ENCODE data around the gene WDR81.
"Not testable (repeated sequence)": the region's sequence is repeated elsewhere in the genome, so short reads cannot be mapped to it uniquely, and the experiment has no call there.

WDR81 gene

DNA sequence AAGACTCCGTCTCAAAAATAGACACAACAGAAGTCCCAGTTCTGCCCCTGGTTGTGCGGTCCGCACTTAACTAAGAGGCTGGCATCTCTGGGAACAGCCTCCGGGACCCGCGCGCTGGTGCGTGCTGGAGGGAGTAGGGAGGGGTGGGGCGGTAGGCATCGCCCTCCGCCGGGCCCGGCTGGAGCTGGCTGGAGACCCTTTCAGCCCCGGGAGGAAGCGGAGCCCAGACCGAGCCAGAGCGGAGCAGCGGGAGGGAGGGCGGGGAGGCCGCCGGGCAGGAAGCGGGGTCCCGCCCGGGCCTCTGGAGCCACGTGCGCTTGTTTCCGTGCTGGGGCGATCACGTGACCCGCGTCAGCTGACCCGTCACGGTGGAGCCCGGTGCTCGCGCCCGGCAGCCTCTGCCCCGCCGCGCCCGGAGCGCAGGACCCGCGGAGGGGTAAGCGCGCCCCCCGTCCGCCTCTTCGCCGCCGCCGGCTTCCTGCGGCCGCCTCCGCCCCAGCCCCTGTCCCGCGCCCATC lies at the start of gene WDR81:
Gene WDR81, plus strand, starts transcription at position 354 of the 518 bp plus-strand sequence. CDS start 256 bp downstream, outside the sequence.
- peak; percentile 25 for DNase-seq (ENCODE audit: low read depth)
- TF ChIP-seq, protein P1, sequence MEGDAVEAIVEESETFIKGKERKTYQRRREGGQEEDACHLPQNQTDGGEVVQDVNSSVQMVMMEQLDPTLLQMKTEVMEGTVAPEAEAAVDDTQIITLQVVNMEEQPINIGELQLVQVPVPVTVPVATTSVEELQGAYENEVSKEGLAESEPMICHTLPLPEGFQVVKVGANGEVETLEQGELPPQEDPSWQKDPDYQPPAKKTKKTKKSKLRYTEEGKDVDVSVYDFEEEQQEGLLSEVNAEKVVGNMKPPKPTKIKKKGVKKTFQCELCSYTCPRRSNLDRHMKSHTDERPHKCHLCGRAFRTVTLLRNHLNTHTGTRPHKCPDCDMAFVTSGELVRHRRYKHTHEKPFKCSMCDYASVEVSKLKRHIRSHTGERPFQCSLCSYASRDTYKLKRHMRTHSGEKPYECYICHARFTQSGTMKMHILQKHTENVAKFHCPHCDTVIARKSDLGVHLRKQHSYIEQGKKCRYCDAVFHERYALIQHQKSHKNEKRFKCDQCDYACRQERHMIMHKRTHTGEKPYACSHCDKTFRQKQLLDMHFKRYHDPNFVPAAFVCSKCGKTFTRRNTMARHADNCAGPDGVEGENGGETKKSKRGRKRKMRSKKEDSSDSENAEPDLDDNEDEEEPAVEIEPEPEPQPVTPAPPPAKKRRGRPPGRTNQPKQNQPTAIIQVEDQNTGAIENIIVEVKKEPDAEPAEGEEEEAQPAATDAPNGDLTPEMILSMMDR (IDR thresholded peaks at IDR 0.05; ENCODE audit: control insufficient read depth, insufficient read depth, low read depth, low read length, missing control alignments): no peak
- peak within 1 kb of the TSS; percentile 58 for H3K4me3 ChIP-seq (ENCODE audit: control insufficient read depth, low read depth, low read length)

DNA sequence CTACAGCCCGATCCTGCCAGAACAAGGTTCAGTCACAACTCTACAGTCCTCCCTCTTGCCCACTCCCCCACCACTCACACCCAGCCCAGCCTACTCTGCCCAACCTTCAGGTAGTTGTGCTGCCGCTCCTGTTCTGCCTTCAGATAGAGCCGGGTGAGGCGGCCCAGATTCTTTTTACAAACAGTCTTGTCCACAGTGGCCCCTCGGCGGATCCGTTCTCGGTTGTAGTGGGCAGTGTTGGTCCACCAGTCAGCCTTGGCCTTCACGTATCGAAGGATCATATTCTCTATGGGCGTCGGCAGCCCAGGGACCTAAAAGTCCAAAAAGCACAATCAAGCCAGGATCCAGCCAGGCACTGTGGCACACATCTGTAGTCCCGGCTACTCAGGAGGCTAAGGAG lies 48.1 kb upstream of the WDR81 start:
- TF ChIP-seq, protein P1 (IDR thresholded peaks at IDR 0.05; ENCODE audit: control insufficient read depth, insufficient read depth, low read depth, low read length, missing control alignments): no peak
- DNase-seq (ENCODE audit: low read depth): no peak
- H3K4me3 ChIP-seq (ENCODE audit: control insufficient read depth, low read depth, low read length): no peak overlapping the region

DNA sequence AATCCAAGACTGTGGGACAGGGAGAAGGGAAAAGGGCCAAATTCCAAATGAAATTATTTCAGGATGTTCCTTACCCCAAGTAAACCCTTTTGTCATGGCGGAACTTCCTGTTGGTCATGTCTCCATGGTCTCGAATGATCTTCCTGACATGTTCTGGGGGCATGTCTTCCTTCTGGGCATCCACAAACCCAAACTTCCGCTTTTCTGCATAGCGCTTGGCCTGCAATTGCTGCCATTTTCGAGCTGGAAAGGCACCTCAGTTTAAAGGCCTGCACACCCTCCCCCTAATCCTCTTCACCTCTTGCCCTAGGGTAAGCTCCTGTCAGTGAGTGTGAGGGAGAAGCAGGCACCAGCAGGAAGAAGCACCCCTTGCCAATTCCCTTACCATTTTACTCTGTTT lies 41.0 kb upstream of the WDR81 start:
- no peak for DNase-seq (ENCODE audit: low read depth)
- peak overlapping the region; percentile 61 for H3K4me3 ChIP-seq (ENCODE audit: control insufficient read depth, low read depth, low read length)

DNA sequence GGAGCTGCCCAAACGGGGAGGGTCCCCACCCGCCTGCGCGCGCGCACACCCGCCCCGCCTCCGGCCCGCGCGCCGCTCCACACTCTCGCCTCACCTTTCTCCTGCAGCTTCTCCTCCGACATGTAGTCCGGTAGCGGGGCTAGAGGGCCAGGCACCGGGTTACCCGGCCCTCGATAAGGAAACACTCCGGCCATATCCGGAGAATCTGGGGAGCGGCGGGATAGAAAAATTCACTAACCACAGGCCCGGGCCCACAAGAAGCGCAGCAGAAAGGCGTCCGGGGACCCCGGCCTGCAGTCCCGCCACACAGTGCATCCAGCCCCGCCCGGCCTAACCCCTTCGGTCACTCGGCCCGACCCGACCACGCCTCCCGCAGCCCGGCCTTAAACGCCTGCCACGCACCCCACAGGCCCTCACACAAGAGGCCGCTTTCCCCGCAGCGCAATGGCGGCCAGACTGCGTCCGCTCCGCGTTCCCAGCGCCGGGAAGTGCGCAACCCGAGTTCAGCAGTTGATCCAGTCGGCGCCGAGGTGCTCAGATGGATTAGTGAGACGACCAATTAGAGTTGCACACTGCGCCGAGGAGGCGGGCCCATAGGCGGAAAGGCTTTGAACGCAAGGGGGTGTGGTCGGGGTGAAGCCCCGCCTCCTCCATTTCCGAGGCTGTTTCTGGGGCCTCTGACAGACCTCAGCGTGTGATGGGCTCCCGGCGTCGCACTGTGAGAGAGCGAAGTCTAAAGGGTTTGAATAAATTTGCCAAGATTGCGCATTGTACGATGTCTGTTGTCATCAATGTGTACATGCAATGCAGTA lies 39.9 kb upstream of the WDR81 start, which contains the start of gene PRPF8:
Gene PRPF8, minus strand, starts transcription at position 490 of the 812 bp plus-strand sequence. Its CDS starts 296 bp downstream, at position 194.
- peak; percentile 91 for DNase-seq (ENCODE audit: low read depth)
- H3K4me3 ChIP-seq (ENCODE audit: control insufficient read depth, low read depth, low read length): peak within 1 kb of the TSS; percentile 61
- TF ChIP-seq, protein P1 (IDR thresholded peaks at IDR 0.05; ENCODE audit: control insufficient read depth, insufficient read depth, low read depth, low read length, missing control alignments): no peak

More for the DNA sequence above, 41.0 kb upstream of the WDR81 start:
- TF ChIP-seq, protein P1 (IDR thresholded peaks at IDR 0.05; ENCODE audit: control insufficient read depth, insufficient read depth, low read depth, low read length, missing control alignments): no peak

GRCh38 chr17:1686086-1686485 lies 38.4 kb upstream of the WDR81 start:
- TF ChIP-seq, protein P1 (IDR thresholded peaks at IDR 0.05; ENCODE audit: control insufficient read depth, insufficient read depth, low read depth, low read length, missing control alignments): no peak
- no peak for DNase-seq (ENCODE audit: low read depth)
- no peak overlapping the region for H3K4me3 ChIP-seq (ENCODE audit: control insufficient read depth, low read depth, low read length)

GRCh38 chr17:1688405-1688804 lies 36.1 kb upstream of the WDR81 start:
- H3K4me3 ChIP-seq (ENCODE audit: control insufficient read depth, low read depth, low read length); DNase-seq (ENCODE audit: low read depth): not testable (repeated sequence)

GRCh38 chr17:1690544-1691221 lies 33.8 kb upstream of the WDR81 start:
- H3K4me3 ChIP-seq (ENCODE audit: control insufficient read depth, low read depth, low read length): no peak overlapping the region
- TF ChIP-seq, protein P1 (IDR thresholded peaks at IDR 0.05; ENCODE audit: control insufficient read depth, insufficient read depth, low read depth, low read length, missing control alignments): no peak
- DNase-seq (ENCODE audit: low read depth): no peak
